Measurements from ENCODE around the gene COL28A1. TPM values are rescaled to one million over a fixed set of nuclear protein-coding genes. Genes with fewer than 3 reads are reported as not detected.
"Not testable (repeated sequence)": the region's sequence is repeated elsewhere in the genome, so short reads cannot be mapped to it uniquely, and the experiment has no call there.

The COL28A1 gene
- total and polyA plus RNA-seq, 5 donors from 2014 or later = 0.35 TPM; not detected in 4

DNA sequence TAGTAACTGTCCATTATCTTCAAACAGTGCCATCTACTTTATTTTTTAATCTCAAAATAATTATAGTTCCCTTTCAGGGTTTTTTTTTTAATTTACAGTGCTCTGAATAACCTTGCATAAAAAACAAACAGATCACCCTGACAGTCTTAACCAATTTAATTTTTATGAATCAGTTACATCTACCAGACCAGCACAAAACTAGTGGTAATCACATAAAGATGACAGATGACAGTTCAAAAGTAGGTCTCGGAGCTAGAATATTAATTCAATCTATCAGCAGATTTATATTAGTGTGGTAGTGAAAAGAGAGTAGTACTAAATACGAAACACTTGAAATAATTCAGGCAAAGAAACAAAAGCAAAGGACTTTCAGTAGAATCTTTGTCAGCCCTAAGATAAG lies 53.9 kb downstream of the COL28A1 start:
- Mint-ChIP-seq H3K27ac (no peak overlapping the region), H3K27me3 (peaks cover 13% of the 10 kb centered on the region), H3K4me1 (no peaks in the 10 kb centered on the region), H3K9me3 (peaks cover 0 to 7% (median 2%) of the 10 kb centered on the region in 7 donors), H3K4me3 (no peak overlapping the region), H3K36me3 (no peaks in the 10 kb centered on the region)
- no peaks in the 10 kb centered on the region for H3K4me1 ChIP-seq (ENCODE audit: control insufficient read depth, insufficient read depth, low read length, poor library complexity, severe bottlenecking)
- no peak overlapping the region for H3K27ac ChIP-seq (ENCODE audit: insufficient read depth, low read length, poor library complexity, severe bottlenecking)
- H3K36me3 ChIP-seq (ENCODE audit: control insufficient read depth, insufficient read depth, low read length) = no peaks in the 10 kb centered on the region
- no peak overlapping the region for H3K4me3 ChIP-seq (ENCODE audit: low read depth, low read length)
- DNase-seq = no peak
- ATAC-seq (ENCODE audit: low read depth in 2 of 2) = no peak
- H3K27me3 ChIP-seq (ENCODE audit: control insufficient read depth, insufficient read depth, low read length) = no peaks in the 10 kb centered on the region
- no peaks in the 10 kb centered on the region for H3K9me3 ChIP-seq (ENCODE audit: control insufficient read depth in 2 of 2, low read length in 2 of 2)

DNA sequence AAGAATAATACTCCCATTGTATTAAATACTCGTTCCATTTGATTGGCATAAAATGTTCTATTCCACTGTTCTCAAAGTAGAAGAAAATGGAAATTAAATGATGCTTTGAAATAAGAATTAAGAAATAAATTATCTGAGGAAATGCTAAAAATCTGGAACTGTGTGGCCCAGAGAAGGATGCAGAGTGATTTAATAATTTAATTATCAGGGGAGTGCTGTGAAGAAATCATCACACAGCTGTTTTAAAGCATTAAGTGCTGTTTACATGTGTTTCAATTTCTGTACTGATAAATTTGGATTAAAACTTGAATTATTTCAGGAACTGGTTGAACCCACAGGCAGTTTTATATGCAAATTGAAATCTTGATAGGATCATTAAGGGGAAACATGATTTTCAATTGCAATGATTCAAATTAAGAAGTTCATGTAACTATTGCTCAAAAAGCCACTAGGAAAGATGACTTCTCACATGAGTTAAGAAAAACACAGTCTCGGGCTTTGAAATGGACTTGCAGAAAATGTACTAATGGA lies 56.3 kb downstream of the COL28A1 start:
- peaks cover 0 to 4% (median 2%) of the 10 kb centered on the region in 7 donors for H3K9me3 Mint-ChIP-seq

DNA sequence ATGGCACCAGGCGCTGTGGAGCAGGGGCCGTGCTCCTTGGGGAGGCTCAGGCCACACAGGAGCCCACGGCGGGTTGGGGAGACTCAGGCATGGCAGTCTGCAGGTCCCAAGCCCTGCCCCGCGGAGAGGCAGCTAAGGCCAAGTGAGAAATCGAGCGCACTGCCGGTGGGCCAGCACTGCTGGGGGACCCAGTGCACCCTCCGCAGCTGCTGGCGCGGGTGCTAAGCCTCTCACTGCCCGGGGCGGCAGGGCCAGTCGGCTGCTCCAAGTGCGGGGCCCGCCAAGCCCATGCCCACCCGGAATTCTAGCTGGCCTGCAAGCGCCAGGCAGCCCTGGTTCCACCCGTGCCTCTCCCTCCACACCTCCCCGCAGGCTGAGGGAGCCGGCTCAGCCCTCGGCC lies 57.1 kb downstream of the COL28A1 start:
- no peaks in the 10 kb centered on the region for H3K4me1 Mint-ChIP-seq
- H3K4me3 Mint-ChIP-seq = no peak overlapping the region

More for the DNA sequence above, 56.3 kb downstream of the COL28A1 start:
- Histone ChIP-seq H3K27me3 (ENCODE audit: control insufficient read depth, insufficient read depth, low read length) (no peaks in the 10 kb centered on the region), H3K9me3 (ENCODE audit: control insufficient read depth in 2 of 2, low read length in 2 of 2) (no peaks in the 10 kb centered on the region), H3K27ac (ENCODE audit: insufficient read depth, low read length, poor library complexity, severe bottlenecking) (no peak overlapping the region), H3K4me3 (ENCODE audit: low read depth, low read length) (no peak overlapping the region), H3K36me3 (ENCODE audit: control insufficient read depth, insufficient read depth, low read length) (no peaks in the 10 kb centered on the region), H3K4me1 (ENCODE audit: control insufficient read depth, insufficient read depth, low read length, poor library complexity, severe bottlenecking) (no peaks in the 10 kb centered on the region)
- peaks cover 12% of the 10 kb centered on the region for H3K27me3 Mint-ChIP-seq
- no peaks in the 10 kb centered on the region for H3K4me1 Mint-ChIP-seq
- H3K4me3 Mint-ChIP-seq = no peak overlapping the region
- no peak for ATAC-seq (ENCODE audit: low read depth in 2 of 2)
- no peak overlapping the region for H3K27ac Mint-ChIP-seq
- no peak for DNase-seq
- no peaks in the 10 kb centered on the region for H3K36me3 Mint-ChIP-seq

DNA sequence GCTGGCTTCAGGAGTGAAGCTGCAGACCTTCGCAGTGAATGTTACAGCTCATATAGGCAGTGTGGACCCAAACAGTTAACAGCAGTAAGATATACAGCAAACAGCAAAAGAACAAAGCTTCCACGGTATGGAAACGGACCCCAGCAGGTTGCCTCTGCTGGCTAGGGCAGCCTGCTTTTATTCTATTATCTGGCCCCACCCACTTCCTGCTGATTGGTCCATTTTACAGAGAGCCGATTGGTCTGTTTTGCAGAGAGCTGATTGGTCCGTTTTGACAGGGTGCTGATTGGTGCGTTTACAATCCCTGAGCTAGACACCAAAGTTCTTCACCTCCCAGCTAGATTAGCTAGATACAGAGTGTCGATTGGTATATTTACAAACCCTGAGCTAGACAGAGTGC lies 58.0 kb downstream of the COL28A1 start:
- H3K36me3 ChIP-seq (ENCODE audit: control insufficient read depth, insufficient read depth, low read length); ATAC-seq (ENCODE audit: low read depth in 2 of 2); H3K27ac ChIP-seq (ENCODE audit: insufficient read depth, low read length, poor library complexity, severe bottlenecking); H3K4me1 Mint-ChIP-seq; H3K4me3 Mint-ChIP-seq; H3K36me3 Mint-ChIP-seq; H3K27ac Mint-ChIP-seq; H3K4me1 ChIP-seq (ENCODE audit: control insufficient read depth, insufficient read depth, low read length, poor library complexity, severe bottlenecking); H3K27me3 ChIP-seq (ENCODE audit: control insufficient read depth, insufficient read depth, low read length); DNase-seq; H3K4me3 ChIP-seq (ENCODE audit: low read depth, low read length); H3K9me3 ChIP-seq (ENCODE audit: control insufficient read depth in 2 of 2, low read length in 2 of 2); H3K9me3 Mint-ChIP-seq: not testable (repeated sequence)
- peaks cover 17% of the 10 kb centered on the region for H3K27me3 Mint-ChIP-seq

More for the DNA sequence above, 57.1 kb downstream of the COL28A1 start:
- H3K36me3 ChIP-seq (ENCODE audit: control insufficient read depth, insufficient read depth, low read length) = no peaks in the 10 kb centered on the region
- H3K9me3 ChIP-seq (ENCODE audit: control insufficient read depth in 2 of 2, low read length in 2 of 2) = no peaks in the 10 kb centered on the region
- DNase-seq = no peak
- Mint-ChIP-seq H3K27me3 (peaks cover 12% of the 10 kb centered on the region), H3K27ac (no peak overlapping the region), H3K9me3 (peaks cover 0 to 4% (median 2%) of the 10 kb centered on the region in 7 donors), H3K36me3 (no peaks in the 10 kb centered on the region)
- H3K27ac ChIP-seq (ENCODE audit: insufficient read depth, low read length, poor library complexity, severe bottlenecking) = no peak overlapping the region
- no peaks in the 10 kb centered on the region for H3K4me1 ChIP-seq (ENCODE audit: control insufficient read depth, insufficient read depth, low read length, poor library complexity, severe bottlenecking)
- no peak for ATAC-seq (ENCODE audit: low read depth in 2 of 2)
- no peak overlapping the region for H3K4me3 ChIP-seq (ENCODE audit: low read depth, low read length)
- H3K27me3 ChIP-seq (ENCODE audit: control insufficient read depth, insufficient read depth, low read length) = no peaks in the 10 kb centered on the region

DNA sequence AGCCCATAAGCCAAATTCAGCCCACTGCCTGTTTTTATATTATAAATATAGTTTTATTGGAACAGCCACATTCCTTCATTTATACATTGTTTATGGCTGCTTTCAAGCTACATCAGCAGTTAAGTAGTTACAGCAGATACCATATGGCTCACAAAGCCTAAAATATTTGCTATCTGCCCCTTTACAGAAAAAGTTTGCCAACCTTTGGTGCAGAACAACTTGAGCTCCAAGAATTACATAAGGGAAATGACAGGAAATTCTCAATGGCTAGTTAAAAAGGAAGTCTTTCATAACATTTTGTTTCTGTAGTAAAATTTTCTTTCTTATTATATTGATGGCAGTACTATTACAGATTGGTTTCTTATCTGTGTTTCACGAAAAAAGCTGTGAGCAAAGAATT lies 59.3 kb downstream of the COL28A1 start:
- H3K27ac ChIP-seq (ENCODE audit: insufficient read depth, low read length, poor library complexity, severe bottlenecking) = no peak overlapping the region
- no peaks in the 10 kb centered on the region for H3K4me1 ChIP-seq (ENCODE audit: control insufficient read depth, insufficient read depth, low read length, poor library complexity, severe bottlenecking)
- Mint-ChIP-seq H3K9me3 (peaks cover 0 to 4% (median 0%) of the 10 kb centered on the region in 7 donors), H3K4me3 (no peak overlapping the region), H3K36me3 (no peaks in the 10 kb centered on the region), H3K27me3 (peaks cover 16% of the 10 kb centered on the region), H3K27ac (no peak overlapping the region), H3K4me1 (no peaks in the 10 kb centered on the region)
- ATAC-seq (ENCODE audit: low read depth in 2 of 2) (no peak), DNase-seq (no peak)
- no peaks in the 10 kb centered on the region for H3K36me3 ChIP-seq (ENCODE audit: control insufficient read depth, insufficient read depth, low read length)
- H3K4me3 ChIP-seq (ENCODE audit: low read depth, low read length) = no peak overlapping the region
- H3K27me3 ChIP-seq (ENCODE audit: control insufficient read depth, insufficient read depth, low read length) = no peaks in the 10 kb centered on the region
- no peaks in the 10 kb centered on the region for H3K9me3 ChIP-seq (ENCODE audit: control insufficient read depth in 2 of 2, low read length in 2 of 2)

DNA sequence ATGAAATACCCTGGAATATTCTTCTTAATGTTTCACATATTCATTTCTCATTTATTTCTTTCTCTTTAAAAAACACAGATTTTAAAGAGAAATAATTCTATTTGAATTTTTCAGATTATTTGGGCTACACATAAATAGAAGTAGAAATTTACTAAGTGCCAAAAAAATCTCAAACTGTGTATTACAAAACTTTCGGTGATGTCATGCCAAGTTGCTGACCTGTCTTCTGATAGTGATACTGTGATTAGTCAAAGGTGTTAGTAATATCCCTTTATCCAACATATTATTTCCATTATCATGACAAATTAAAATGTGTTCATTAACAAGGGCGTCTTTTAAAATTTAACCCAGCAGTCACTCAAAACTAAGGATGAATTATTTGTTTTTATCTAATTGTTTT lies 60.1 kb downstream of the COL28A1 start:
- H3K36me3 Mint-ChIP-seq = no peaks in the 10 kb centered on the region
- no peak overlapping the region for H3K4me3 ChIP-seq (ENCODE audit: low read depth, low read length)
- H3K4me1 Mint-ChIP-seq = no peaks in the 10 kb centered on the region
- no peak for DNase-seq
- H3K27me3 ChIP-seq (ENCODE audit: control insufficient read depth, insufficient read depth, low read length) = no peaks in the 10 kb centered on the region
- H3K27me3 Mint-ChIP-seq = peaks cover 18% of the 10 kb centered on the region
- no peak overlapping the region for H3K27ac Mint-ChIP-seq
- no peak for ATAC-seq (ENCODE audit: low read depth in 2 of 2)
- H3K9me3 Mint-ChIP-seq = peaks cover 0 to 5% (median 4%) of the 10 kb centered on the region in 7 donors
- H3K36me3 ChIP-seq (ENCODE audit: control insufficient read depth, insufficient read depth, low read length) = no peaks in the 10 kb centered on the region
- no peak overlapping the region for H3K27ac ChIP-seq (ENCODE audit: insufficient read depth, low read length, poor library complexity, severe bottlenecking)
- no peak overlapping the region for H3K4me3 Mint-ChIP-seq
- H3K9me3 ChIP-seq (ENCODE audit: control insufficient read depth in 2 of 2, low read length in 2 of 2) = no peaks in the 10 kb centered on the region
- H3K4me1 ChIP-seq (ENCODE audit: control insufficient read depth, insufficient read depth, low read length, poor library complexity, severe bottlenecking) = no peaks in the 10 kb centered on the region

DNA sequence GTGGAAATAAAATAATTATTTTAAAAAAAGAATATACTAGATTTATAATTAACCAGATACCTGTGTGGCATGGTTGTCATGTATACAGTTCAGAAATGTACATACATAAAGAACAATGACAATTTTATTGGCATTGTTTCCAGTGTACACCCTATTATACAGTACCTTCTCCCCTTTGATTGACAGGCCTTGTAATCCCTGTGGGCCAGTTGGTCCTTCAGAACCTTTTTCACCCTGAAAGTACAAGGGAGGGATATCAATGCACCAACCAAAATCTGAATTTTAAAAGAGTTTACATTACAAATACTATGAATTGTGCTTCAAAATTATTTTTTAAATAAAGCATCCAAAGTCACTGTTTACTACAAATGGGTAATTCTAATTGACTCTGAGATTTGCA lies 61.2 kb downstream of the COL28A1 start:
- Histone ChIP-seq H3K4me1 (ENCODE audit: control insufficient read depth, insufficient read depth, low read length, poor library complexity, severe bottlenecking) (no peaks in the 10 kb centered on the region), H3K36me3 (ENCODE audit: control insufficient read depth, insufficient read depth, low read length) (no peaks in the 10 kb centered on the region), H3K9me3 (ENCODE audit: control insufficient read depth in 2 of 2, low read length in 2 of 2) (no peaks in the 10 kb centered on the region), H3K4me3 (ENCODE audit: low read depth, low read length) (no peak overlapping the region), H3K27me3 (ENCODE audit: control insufficient read depth, insufficient read depth, low read length) (no peaks in the 10 kb centered on the region), H3K27ac (ENCODE audit: insufficient read depth, low read length, poor library complexity, severe bottlenecking) (no peak overlapping the region)
- ATAC-seq (ENCODE audit: low read depth in 2 of 2) (no peak), DNase-seq (no peak)
- no peaks in the 10 kb centered on the region for H3K36me3 Mint-ChIP-seq
- peaks cover 0 to 5% (median 4%) of the 10 kb centered on the region in 7 donors for H3K9me3 Mint-ChIP-seq
- H3K4me1 Mint-ChIP-seq = no peaks in the 10 kb centered on the region
- no peak overlapping the region for H3K4me3 Mint-ChIP-seq
- no peak overlapping the region for H3K27ac Mint-ChIP-seq
- peaks cover 18% of the 10 kb centered on the region for H3K27me3 Mint-ChIP-seq

DNA sequence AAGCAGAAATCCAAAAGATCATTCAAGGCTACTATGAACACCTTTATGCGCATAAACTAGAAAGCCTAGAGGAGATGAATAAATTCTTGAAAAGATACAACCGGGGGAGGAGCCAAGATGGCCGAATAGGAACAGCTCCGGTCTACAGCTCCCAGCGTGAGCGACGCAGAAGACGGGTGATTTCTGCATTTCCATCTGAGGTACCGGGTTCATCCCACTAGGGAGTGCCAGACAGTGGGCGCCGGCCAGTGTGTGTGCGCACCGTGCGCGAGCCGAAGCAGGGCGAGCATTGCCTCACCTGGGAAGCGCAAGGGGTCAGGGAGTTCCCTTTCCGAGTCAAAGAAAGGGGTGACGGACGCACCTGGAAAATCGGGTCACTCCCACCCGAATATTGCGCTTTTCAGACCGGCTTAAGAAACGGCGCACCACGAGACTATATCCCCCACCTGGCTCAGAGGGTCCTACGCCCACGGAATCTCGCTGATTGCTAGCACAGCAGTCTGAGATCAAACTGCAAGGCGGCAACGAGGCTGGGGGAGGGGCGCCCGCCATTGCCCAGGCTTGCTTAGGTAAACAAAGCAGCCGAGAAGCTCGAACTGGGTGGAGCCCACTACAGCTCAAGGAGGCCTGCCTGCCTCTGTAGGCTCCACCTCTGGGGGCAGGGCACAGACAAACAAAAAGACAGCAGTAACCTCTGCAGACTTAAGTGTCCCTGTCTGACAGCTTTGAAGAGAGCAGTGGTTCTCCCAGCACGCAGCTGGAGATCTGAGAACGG lies 70.5 kb downstream of the COL28A1 start:
- H3K27me3 ChIP-seq (ENCODE audit: control insufficient read depth, insufficient read depth, low read length); H3K4me3 Mint-ChIP-seq; H3K4me3 ChIP-seq (ENCODE audit: low read depth, low read length); H3K9me3 Mint-ChIP-seq; H3K27ac ChIP-seq (ENCODE audit: insufficient read depth, low read length, poor library complexity, severe bottlenecking); H3K4me1 Mint-ChIP-seq; H3K27me3 Mint-ChIP-seq; DNase-seq; H3K4me1 ChIP-seq (ENCODE audit: control insufficient read depth, insufficient read depth, low read length, poor library complexity, severe bottlenecking); H3K36me3 Mint-ChIP-seq; H3K9me3 ChIP-seq (ENCODE audit: control insufficient read depth in 2 of 2, low read length in 2 of 2); ATAC-seq (ENCODE audit: low read depth in 2 of 2); H3K36me3 ChIP-seq (ENCODE audit: control insufficient read depth, insufficient read depth, low read length); H3K27ac Mint-ChIP-seq: not testable (repeated sequence)
